Measurements from ENCODE around the gene ACVR1. TPM values are rescaled to one million over a fixed set of nuclear protein-coding genes. Genes with fewer than 3 reads are reported as not detected.
A peak's percentile ranks its signal among the peaks of the same experiment; 100 is the strongest.

The ACVR1 gene
- total and polyA plus RNA-seq, 9 of the 15 experiments (the other 6 are each of a cell fraction or from before 2014, with no cell fraction given): 3.8 to 14.3 (median 6.9) TPM

- TF ChIP-seq SAP30 (IDR thresholded peaks at IDR 0.05; ENCODE audit: borderline replicate concordance, insufficient read depth, low read depth, low read length, poor library complexity, severe bottlenecking): no peak
- TF ChIP-seq DMBX1 (CRISPR knock-in tag; IDR thresholded peaks at IDR 0.05; ENCODE audit: borderline replicate concordance): peak; percentile 53; the same call in 1 of the 2 replicates
- peak; percentile 50 for TF ChIP-seq TAL1 (IDR thresholded peaks at IDR 0.05)
- TF ChIP-seq, protein P1, sequence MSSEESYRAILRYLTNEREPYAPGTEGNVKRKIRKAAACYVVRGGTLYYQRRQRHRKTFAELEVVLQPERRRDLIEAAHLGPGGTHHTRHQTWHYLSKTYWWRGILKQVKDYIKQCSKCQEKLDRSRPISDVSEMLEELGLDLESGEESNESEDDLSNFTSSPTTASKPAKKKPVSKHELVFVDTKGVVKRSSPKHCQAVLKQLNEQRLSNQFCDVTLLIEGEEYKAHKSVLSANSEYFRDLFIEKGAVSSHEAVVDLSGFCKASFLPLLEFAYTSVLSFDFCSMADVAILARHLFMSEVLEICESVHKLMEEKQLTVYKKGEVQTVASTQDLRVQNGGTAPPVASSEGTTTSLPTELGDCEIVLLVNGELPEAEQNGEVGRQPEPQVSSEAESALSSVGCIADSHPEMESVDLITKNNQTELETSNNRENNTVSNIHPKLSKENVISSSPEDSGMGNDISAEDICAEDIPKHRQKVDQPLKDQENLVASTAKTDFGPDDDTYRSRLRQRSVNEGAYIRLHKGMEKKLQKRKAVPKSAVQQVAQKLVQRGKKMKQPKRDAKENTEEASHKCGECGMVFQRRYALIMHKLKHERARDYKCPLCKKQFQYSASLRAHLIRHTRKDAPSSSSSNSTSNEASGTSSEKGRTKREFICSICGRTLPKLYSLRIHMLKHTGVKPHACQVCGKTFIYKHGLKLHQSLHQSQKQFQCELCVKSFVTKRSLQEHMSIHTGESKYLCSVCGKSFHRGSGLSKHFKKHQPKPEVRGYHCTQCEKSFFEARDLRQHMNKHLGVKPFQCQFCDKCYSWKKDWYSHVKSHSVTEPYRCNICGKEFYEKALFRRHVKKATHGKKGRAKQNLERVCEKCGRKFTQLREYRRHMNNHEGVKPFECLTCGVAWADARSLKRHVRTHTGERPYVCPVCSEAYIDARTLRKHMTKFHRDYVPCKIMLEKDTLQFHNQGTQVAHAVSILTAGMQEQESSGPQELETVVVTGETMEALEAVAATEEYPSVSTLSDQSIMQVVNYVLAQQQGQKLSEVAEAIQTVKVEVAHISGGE (CRISPR knock-in tag; IDR thresholded peaks at IDR 0.05): no peak
- TF ChIP-seq ETV6 (IDR thresholded peaks at IDR 0.05; ENCODE audit: borderline replicate concordance in 1 of 2, low read depth in 2 of 2, low read length in 1 of 2): peak in 1 of 2 experiments; percentile 74; a peak in 2 of 4 replicates
- TF ChIP-seq ETV6 (CRISPR knock-in tag; IDR thresholded peaks at IDR 0.05; ENCODE audit: borderline replicate concordance): no peak
- no peak for TF ChIP-seq ZNF436 (CRISPR knock-in tag; IDR thresholded peaks at IDR 0.05)
- TF ChIP-seq NR2C2 (CRISPR knock-in tag; IDR thresholded peaks at IDR 0.05): no peak
- peak; percentile 66 for TF ChIP-seq NR2C2 (tag; IDR thresholded peaks at IDR 0.05)
- no peak for TF ChIP-seq ZFP1 (CRISPR knock-in tag; IDR thresholded peaks at IDR 0.05)
- no peak for TF ChIP-seq BACH1 (tag; IDR thresholded peaks at IDR 0.05)
- no peak for TF ChIP-seq HNRNPK (IDR thresholded peaks at IDR 0.05; ENCODE audit: low read depth, low read length, poor library complexity, severe bottlenecking)
- TF ChIP-seq, protein P2, sequence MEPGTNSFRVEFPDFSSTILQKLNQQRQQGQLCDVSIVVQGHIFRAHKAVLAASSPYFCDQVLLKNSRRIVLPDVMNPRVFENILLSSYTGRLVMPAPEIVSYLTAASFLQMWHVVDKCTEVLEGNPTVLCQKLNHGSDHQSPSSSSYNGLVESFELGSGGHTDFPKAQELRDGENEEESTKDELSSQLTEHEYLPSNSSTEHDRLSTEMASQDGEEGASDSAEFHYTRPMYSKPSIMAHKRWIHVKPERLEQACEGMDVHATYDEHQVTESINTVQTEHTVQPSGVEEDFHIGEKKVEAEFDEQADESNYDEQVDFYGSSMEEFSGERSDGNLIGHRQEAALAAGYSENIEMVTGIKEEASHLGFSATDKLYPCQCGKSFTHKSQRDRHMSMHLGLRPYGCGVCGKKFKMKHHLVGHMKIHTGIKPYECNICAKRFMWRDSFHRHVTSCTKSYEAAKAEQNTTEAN (CRISPR knock-in tag; IDR thresholded peaks at IDR 0.05): no peak
- TF ChIP-seq NR2F6 (CRISPR knock-in tag; IDR thresholded peaks at IDR 0.05): no peak
- peak; percentile 44; the same call in 1 of the 2 replicates for TF ChIP-seq CTBP1 (IDR thresholded peaks at IDR 0.05; ENCODE audit: borderline replicate concordance)
- no peak for TF ChIP-seq ZNF740 (CRISPR knock-in tag; IDR thresholded peaks at IDR 0.05)
- no peak for TF ChIP-seq ZNF740 (tag; IDR thresholded peaks at IDR 0.05)
- no peak for TF ChIP-seq GTF2E2 (tag; IDR thresholded peaks at IDR 0.05)
- TF ChIP-seq HDAC1 (IDR thresholded peaks at IDR 0.05): peak in 1 of 2 experiments; percentile 67; a peak in 2 of 4 replicates
- no peak for TF ChIP-seq ZNF766 (CRISPR knock-in tag; conservative IDR thresholded peaks at IDR 0.05)
- no peak for TF ChIP-seq TSC22D4 (tag; IDR thresholded peaks at IDR 0.05)
- TF ChIP-seq ZNF707 (CRISPR knock-in tag; conservative IDR thresholded peaks at IDR 0.05): no peak
- no peak for TF ChIP-seq BRD9 (IDR thresholded peaks at IDR 0.05; ENCODE audit: low read depth, partially characterized antibody)
- TF ChIP-seq DDX20 (tag; IDR thresholded peaks at IDR 0.05; ENCODE audit: low read depth): no peak
Measured at GRCh38 chr2:157898591-157898996, 22.5 kb upstream of the ACVR1 start (continued).

All from K562 (cell line).